Activated CD4-positive, CD25-positive, alpha-beta regulatory T cell treated with anti-CD3 and anti-CD28 coated beads, Interleukin-2, amount 50 U/mL, for 24 hours (primary cell): ENCODE results near the gene PDZRN3.
"Not testable (repeated sequence)": the region's sequence is repeated elsewhere in the genome, so short reads cannot be mapped to it uniquely, and the experiment has no call there.

Source experiments
- ATAC-seq, 2 donors: fragments of 150-1000 bp; cut with Tn5 transposase; one replicate each; pipeline ENCODE4 v1.10.0; 2021; ENCODE audit warnings: mild to moderate bottlenecking in 1 of 2, moderate library complexity in 1 of 2

PDZRN3 gene

GRCh38 chr3:73484656-73485248 is 140.0 kb downstream of the PDZRN3 start:
- ATAC-seq = no peak

GRCh38 chr3:73481888-73482287 is 142.9 kb downstream of the PDZRN3 start:
- ATAC-seq = no peak

- ATAC-seq = no peak
These were observed 144.5 kb downstream of the PDZRN3 start for GRCh38 chr3:73480187-73480672.

GRCh38 chr3:73479325-73479724 is 145.4 kb downstream of the PDZRN3 start:
- no peak for ATAC-seq

GRCh38 chr3:73478858-73479257 is 145.9 kb downstream of the PDZRN3 start:
- ATAC-seq = no peak

GRCh38 chr3:73475717-73476116 is 149.0 kb downstream of the PDZRN3 start:
- ATAC-seq = no peak

- ATAC-seq = no peak
These were observed 149.6 kb downstream of the PDZRN3 start for GRCh38 chr3:73475175-73475574.

GRCh38 chr3:73474619-73475018 is 150.1 kb downstream of the PDZRN3 start:
- ATAC-seq = no peak

- ATAC-seq = no peak
These were observed 150.8 kb downstream of the PDZRN3 start for GRCh38 chr3:73473898-73474416.

- ATAC-seq = no peak
These were observed 151.4 kb downstream of the PDZRN3 start for GRCh38 chr3:73473181-73473897.

- ATAC-seq = no peak
These were observed 152.6 kb downstream of the PDZRN3 start for GRCh38 chr3:73471986-73472787.

- ATAC-seq = no peak
These were observed 153.9 kb downstream of the PDZRN3 start for GRCh38 chr3:73470860-73471259.

- no peak for ATAC-seq
These were observed 155.4 kb downstream of the PDZRN3 start for GRCh38 chr3:73469331-73469730.

GRCh38 chr3:73467211-73467610 is 157.5 kb downstream of the PDZRN3 start:
- ATAC-seq = no peak

- ATAC-seq = no peak
These were observed 158.8 kb downstream of the PDZRN3 start for GRCh38 chr3:73465926-73466325.

- ATAC-seq = not testable (repeated sequence)
These were observed 160.6 kb downstream of the PDZRN3 start for GRCh38 chr3:73464126-73464525.

GRCh38 chr3:73461547-73461946 is 163.2 kb downstream of the PDZRN3 start:
- ATAC-seq = no peak

- ATAC-seq = no peak
These were observed 165.0 kb downstream of the PDZRN3 start for GRCh38 chr3:73459711-73460110.

- ATAC-seq = no peak
These were observed 171.1 kb downstream of the PDZRN3 start for GRCh38 chr3:73453666-73454065.

- no peak for ATAC-seq
These were observed 172.0 kb downstream of the PDZRN3 start for GRCh38 chr3:73452729-73453128.

- no peak for ATAC-seq
These were observed 173.3 kb downstream of the PDZRN3 start for GRCh38 chr3:73451301-73451944.

- no peak for ATAC-seq
These were observed 175.0 kb downstream of the PDZRN3 start for GRCh38 chr3:73449774-73450173.
